ENCODE data around the gene SERINC3. TPM values are rescaled to one million over a fixed set of nuclear protein-coding genes. Genes with fewer than 3 reads are reported as not detected.

SERINC3 gene
- total and polyA plus RNA-seq, 10 of the 15 experiments (the other 5 are each of a cell fraction or from before 2014, with no cell fraction given) = 24.5 to 96.8 (median 38.8) TPM

DNA sequence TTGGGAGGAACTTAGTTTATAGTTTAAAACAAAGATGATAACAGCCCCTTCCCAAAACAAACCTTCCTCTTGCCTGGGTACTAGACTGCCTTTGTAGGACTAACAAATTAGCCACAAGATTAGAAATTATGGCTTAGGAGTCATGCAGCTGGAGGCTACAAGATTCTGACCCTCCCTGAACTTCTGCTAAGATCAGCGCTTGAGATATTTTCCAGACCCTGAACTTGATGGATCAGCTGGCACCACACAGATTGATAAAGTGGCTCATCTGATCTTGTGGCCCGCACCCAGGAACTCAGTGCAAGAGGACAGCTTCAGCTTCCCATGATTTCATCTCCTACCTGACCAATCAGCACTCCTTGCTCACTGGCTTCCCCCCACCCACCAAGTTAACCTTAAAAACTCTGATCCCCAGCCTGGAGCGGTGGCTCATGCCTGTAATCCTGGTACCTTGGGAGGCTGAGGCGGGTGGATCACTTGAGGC lies 5.9 kb upstream of the SERINC3 start:
- no peak overlapping the region for H2AFZ ChIP-seq (ENCODE audit: control insufficient read depth, low read depth, low read length)
- ChIA-PET RAD21 (ENCODE audit: unreplicated experiment) (no interaction called here), SMC1A (ENCODE audit: uncharacterized antibody, unreplicated experiment) (interaction anchor here (0.6 kb wide), 2 partner anchors 14 to 81 kb away, joined by 3 read pairs; no protein-coding TSS in a partner anchor)

DNA sequence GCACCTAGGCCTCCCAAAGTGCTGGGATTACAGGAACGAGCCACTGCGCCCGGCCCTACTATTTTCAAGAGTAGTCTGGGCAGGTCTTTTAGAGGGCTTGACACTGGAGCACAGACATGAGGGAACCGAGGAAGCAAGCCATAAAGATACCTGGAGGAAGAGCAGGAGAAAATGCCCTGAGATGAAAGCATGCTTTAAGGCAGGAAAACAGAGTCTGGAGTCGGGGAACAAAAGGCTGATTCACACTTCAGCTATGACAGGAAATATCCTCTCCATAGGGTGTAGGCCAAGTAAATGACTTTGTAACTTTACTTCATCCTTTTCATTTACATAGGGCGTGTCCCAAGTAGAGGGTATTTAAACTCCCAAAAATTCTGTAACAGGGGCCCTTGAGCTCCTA lies 4.3 kb upstream of the SERINC3 start:
- WGBS (ENCODE audit: insufficient coverage, insufficient replicate concordance, low lambda C conversion rate, missing lambda C conversion rate) = 44% methylated on average over 6 of the region's 6 CpGs
- ChIA-PET RAD21 (ENCODE audit: unreplicated experiment) (no interaction called here), CTCF (no interaction called here), POLR2A (no interaction called here), SMC1A (ENCODE audit: uncharacterized antibody, unreplicated experiment) (no interaction called here)
- H3K36me3 ChIP-seq (ENCODE audit: control insufficient read depth in 2 of 2, insufficient read depth in 2 of 2, low read length in 1 of 2) = no peaks in the 10 kb centered on the region
- H3K4me1 ChIP-seq (ENCODE audit: control insufficient read depth, insufficient read depth, low read length) = peaks cover 4% of the 10 kb centered on the region; the same call in 1 of the 2 replicates
- in situ Hi-C loops (cut with MboI) (no loop called here), intact Hi-C loops (cut with micrococcal nuclease; ENCODE audit: unreplicated experiment) (no loop called here)
- TF ChIP-seq PML (IDR thresholded peaks at IDR 0.05; ENCODE audit: low read length) (no peak), POLR2AphosphoS2 (IDR thresholded peaks at IDR 0.05; ENCODE audit: low read depth, low read length) (no peak), SREBF2 (IDR thresholded peaks at IDR 0.05; ENCODE audit: low read length) (no peak), CBX5 (IDR thresholded peaks at IDR 0.05; ENCODE audit: low read depth) (no peak), ZBED1 (IDR thresholded peaks at IDR 0.05; ENCODE audit: borderline replicate concordance) (no peak)
- TF ChIP-seq, protein P1, sequence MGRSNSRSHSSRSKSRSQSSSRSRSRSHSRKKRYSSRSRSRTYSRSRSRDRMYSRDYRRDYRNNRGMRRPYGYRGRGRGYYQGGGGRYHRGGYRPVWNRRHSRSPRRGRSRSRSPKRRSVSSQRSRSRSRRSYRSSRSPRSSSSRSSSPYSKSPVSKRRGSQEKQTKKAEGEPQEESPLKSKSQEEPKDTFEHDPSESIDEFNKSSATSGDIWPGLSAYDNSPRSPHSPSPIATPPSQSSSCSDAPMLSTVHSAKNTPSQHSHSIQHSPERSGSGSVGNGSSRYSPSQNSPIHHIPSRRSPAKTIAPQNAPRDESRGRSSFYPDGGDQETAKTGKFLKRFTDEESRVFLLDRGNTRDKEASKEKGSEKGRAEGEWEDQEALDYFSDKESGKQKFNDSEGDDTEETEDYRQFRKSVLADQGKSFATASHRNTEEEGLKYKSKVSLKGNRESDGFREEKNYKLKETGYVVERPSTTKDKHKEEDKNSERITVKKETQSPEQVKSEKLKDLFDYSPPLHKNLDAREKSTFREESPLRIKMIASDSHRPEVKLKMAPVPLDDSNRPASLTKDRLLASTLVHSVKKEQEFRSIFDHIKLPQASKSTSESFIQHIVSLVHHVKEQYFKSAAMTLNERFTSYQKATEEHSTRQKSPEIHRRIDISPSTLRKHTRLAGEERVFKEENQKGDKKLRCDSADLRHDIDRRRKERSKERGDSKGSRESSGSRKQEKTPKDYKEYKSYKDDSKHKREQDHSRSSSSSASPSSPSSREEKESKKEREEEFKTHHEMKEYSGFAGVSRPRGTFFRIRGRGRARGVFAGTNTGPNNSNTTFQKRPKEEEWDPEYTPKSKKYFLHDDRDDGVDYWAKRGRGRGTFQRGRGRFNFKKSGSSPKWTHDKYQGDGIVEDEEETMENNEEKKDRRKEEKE (IDR thresholded peaks at IDR 0.05) = no peak
- H3K4me3 ChIP-seq = no peak overlapping the region
- H3K9me3 ChIP-seq (replicated peaks; ENCODE audit: control insufficient read depth, insufficient read depth, low read length) = no peaks in the 10 kb centered on the region
- DNase-seq (ENCODE audit: low read depth, low spot score) (no peak), FAIRE-seq (no peak), ATAC-seq (no peak)
- no peak overlapping the region for H3K9ac ChIP-seq (ENCODE audit: control insufficient read depth, insufficient read depth, low read length)
- H4K20me1 ChIP-seq (ENCODE audit: control insufficient read depth, insufficient read depth) = no peaks in the 10 kb centered on the region
- no peak overlapping the region for H3K4me2 ChIP-seq (ENCODE audit: control insufficient read depth, insufficient read depth)
- no peaks in the 10 kb centered on the region for H3K27me3 ChIP-seq (replicated peaks in 1 of 2; ENCODE audit: control insufficient read depth in 2 of 2, insufficient read depth in 2 of 2, low read length in 1 of 2)
- no peak overlapping the region for H3K27ac ChIP-seq (ENCODE audit: control insufficient read depth, insufficient read depth)
- peaks cover 8% of the 10 kb centered on the region for H3K79me2 ChIP-seq (ENCODE audit: control insufficient read depth, insufficient read depth, low read length)
- no peak overlapping the region for H2AFZ ChIP-seq (ENCODE audit: control insufficient read depth, low read depth, low read length)
- no TSS peak for BruUV-seq (replicated peaks)

More for the DNA sequence above, 5.9 kb upstream of the SERINC3 start:
- intact Hi-C loops (cut with micrococcal nuclease; ENCODE audit: unreplicated experiment) = no loop called here
- Histone ChIP-seq H4K20me1 (ENCODE audit: control insufficient read depth, insufficient read depth) (no peaks in the 10 kb centered on the region), H3K4me1 (ENCODE audit: control insufficient read depth, insufficient read depth, low read length) (no peaks in the 10 kb centered on the region; the same call in 1 of the 2 replicates), H3K4me2 (ENCODE audit: control insufficient read depth, insufficient read depth) (no peak overlapping the region), H3K9me3 (replicated peaks; ENCODE audit: control insufficient read depth, insufficient read depth, low read length) (no peaks in the 10 kb centered on the region), H3K27ac (ENCODE audit: control insufficient read depth, insufficient read depth) (no peak overlapping the region), H3K79me2 (ENCODE audit: control insufficient read depth, insufficient read depth, low read length) (no peaks in the 10 kb centered on the region), H3K4me3 (no peak overlapping the region), H3K9ac (ENCODE audit: control insufficient read depth, insufficient read depth, low read length) (no peak overlapping the region), H3K36me3 (ENCODE audit: control insufficient read depth in 2 of 2, insufficient read depth in 2 of 2, low read length in 1 of 2) (no peaks in the 10 kb centered on the region), H3K27me3 (replicated peaks in 1 of 2; ENCODE audit: control insufficient read depth in 2 of 2, insufficient read depth in 2 of 2, low read length in 1 of 2) (no peaks in the 10 kb centered on the region)
- CTCF ChIA-PET = interaction anchor here (1.0 kb wide), 1 partner anchor 19 kb away, joined by 3 read pairs; no protein-coding TSS in a partner anchor
- in situ Hi-C loops (cut with MboI) = no loop called here
- ATAC-seq (no peak), FAIRE-seq (no peak), DNase-seq (ENCODE audit: low read depth, low spot score) (no peak)
- 97% methylated on average over 4 of the region's 4 CpGs for WGBS (ENCODE audit: insufficient coverage, insufficient replicate concordance, low lambda C conversion rate, missing lambda C conversion rate)
- BruUV-seq (replicated peaks) = no TSS peak
- POLR2A ChIA-PET = interaction anchor here (0.9 kb wide), 1 partner anchor 9 kb away, joined by 6 read pairs; no protein-coding TSS in a partner anchor
- no peak for TF ChIP-seq DPF2 (IDR thresholded peaks at IDR 0.05)
- no peak for TF ChIP-seq SPI1 (IDR thresholded peaks at IDR 0.05; ENCODE audit: borderline replicate concordance, insufficient read depth, low read depth, low read length)
- no peak for TF ChIP-seq BCL11A (IDR thresholded peaks at IDR 0.05; ENCODE audit: low read depth, low read length)
